Panc1 (cell line): ENCODE measurements around the gene PSMB5.

Experiments used
- POLR2AphosphoS5 ChIP-seq: IDR thresholded peaks from 2 replicates; pipeline ENCODE4 v1.6.1; 2012; ENCODE audit warnings: mild to moderate bottlenecking, low read depth, low read length, moderate library complexity
- TF ChIP-seq, protein P1 (sequence below): fragments of 450-650 bp; IDR thresholded peaks from 2 replicates; pipeline ENCODE4 v1.5.1; 2017; ENCODE audit warnings: mild to moderate bottlenecking

- TF ChIP-seq, protein P1, sequence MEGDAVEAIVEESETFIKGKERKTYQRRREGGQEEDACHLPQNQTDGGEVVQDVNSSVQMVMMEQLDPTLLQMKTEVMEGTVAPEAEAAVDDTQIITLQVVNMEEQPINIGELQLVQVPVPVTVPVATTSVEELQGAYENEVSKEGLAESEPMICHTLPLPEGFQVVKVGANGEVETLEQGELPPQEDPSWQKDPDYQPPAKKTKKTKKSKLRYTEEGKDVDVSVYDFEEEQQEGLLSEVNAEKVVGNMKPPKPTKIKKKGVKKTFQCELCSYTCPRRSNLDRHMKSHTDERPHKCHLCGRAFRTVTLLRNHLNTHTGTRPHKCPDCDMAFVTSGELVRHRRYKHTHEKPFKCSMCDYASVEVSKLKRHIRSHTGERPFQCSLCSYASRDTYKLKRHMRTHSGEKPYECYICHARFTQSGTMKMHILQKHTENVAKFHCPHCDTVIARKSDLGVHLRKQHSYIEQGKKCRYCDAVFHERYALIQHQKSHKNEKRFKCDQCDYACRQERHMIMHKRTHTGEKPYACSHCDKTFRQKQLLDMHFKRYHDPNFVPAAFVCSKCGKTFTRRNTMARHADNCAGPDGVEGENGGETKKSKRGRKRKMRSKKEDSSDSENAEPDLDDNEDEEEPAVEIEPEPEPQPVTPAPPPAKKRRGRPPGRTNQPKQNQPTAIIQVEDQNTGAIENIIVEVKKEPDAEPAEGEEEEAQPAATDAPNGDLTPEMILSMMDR, result no peak
- no peak for TF ChIP-seq POLR2AphosphoS5
These were observed 10.1 kb downstream of the PSMB5 start for GRCh38 chr14:23024612-23025075.
